Activated effector memory CD4-positive, alpha-beta T cell treated with anti-CD3 and anti-CD28 coated beads, Interleukin-2, amount 50 U/mL, for 16 hours (primary cell): ENCODE results near the gene AK8.
"Not testable (repeated sequence)": the region's sequence is repeated elsewhere in the genome, so short reads cannot be mapped to it uniquely, and the experiment has no call there.

ENCODE experiments used
- DNase-seq: peaks from one replicate; pipeline ENCODE4 v3.0.0-alpha.2; 2020

Gene AK8

DNA sequence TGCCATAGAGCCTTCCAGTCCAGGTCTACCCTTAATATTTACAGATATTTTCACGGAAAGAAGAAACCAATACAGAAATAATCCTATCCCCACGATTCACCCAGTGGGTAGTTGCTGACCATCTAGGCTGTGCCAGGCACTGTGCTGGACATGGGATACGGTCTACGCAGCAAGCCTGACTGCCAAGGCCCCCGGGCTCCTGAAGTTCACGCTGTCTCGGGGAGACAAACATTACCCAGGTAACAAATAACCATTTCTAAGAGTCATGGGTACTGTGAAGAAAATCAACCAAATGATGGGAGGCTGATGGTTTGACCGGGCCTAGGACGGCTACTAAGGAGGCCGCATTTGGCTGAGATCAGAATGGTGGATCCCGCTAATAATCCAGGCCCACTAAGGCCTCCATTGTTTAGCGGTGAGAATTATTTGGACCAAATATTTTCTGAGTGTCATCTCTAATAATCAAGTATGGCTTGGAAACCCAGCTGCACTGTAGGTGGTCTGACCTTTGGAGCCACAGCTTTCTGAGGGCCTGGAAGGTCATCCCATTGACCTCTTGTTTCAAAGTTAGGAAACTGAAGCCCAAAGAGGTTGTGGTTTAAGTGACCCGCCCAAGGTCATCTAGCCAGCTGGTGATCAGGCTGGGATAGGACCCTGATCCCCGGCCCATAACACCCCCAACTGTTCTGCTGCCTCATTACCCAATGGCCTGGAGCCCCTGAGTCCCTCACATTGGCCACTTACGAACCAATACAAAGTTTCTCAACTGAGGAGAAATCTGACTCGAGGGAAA lies 82.4 kb downstream of the AK8 start:
- DNase-seq = peak; percentile 30

DNA sequence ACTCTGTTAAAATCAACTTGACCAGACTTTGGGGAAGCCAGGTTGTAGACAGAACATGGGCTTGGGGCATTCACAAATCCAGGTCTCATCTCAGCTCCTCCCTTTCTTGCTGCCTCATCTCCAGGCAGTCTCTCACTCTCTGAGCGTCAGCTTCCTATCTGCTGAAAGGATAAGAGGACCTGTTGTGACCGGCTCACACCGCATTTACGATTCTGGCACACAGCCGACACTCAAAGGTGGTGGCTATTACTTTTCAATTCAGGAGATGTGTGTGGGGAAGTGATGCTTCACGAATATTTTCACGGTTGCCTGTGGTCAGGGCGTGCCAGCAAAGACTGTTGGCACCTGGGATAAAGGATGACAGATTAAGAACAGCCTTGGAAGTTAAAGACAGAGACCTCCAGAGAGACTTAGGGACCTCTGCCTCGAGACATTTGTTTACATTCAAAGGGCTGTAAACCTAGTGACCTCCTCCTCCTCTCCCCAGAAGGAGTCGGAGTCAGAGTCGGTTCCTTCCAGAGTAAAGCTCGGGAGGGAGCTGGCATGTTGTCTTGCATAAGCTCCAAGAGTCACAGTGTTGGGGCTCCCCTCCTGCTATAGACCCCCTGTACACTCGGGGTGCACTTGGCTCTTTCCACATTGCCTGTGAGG lies 83.2 kb downstream of the AK8 start:
- peak; percentile 30 for DNase-seq

DNA sequence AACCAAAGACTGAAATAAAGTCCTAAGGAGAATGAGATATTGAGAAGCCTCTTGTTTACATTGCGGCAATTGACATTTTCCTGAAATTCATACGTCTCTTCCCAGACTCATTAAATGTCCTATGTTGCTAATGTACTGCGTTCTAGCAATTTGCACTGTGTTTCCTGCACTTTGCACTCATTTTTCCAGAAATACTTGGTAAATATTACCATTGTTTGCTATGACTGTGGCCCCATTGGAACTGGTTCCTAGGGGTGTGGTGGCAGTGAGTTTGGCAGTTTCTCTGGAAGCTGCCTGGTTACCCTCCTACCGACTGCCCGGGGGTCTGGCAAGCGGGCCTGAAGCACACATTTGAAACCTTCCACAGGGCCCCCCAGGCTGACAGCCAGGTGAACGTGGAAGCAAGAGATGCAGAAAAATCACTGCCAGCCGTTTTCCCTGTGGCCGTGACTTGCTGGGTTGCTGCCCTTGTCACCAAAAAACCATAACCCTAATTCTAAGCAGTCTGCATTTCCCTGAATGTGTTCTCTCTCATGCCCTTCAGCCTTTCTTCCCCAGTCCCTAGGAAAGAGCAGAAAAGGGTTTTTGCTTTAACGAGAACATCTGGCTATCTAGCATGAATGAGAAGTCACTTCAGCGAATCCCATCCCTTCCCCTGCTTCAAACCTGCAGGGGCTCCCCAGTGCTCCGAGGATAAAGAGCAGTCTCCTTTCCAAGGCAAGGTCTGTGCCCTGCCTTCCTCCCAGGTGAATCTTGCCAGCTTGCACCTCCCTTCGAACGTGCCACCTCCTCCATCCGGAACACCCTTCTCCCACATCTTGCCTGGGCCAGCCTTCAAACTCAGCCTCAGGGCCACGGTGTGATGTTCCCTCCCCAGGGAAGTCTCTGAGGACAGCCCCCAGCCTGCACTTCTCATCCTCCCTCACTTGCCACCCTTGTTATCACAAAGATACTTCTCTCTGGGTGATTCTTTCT lies 84.2 kb downstream of the AK8 start:
- DNase-seq = peak; percentile 54

DNA sequence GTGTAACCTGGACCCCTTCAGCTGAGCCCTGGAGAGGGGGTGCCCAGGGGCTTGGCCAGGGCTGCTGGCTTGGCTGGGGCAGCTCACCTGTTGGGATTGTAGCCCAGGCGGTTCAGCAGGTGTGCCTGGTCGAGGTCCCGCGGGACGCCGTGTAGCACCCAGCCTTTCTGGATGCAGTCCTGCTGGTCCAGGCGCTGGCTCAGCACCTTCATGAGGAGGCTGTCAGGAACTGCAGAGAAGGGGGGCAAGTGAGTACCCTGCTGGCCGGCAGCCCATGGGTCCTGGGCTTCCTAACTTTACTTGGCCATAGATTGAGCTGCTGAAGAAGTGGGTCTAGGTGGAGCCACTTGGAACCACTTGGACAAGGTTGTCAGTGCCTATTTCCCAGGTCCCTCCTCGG lies 85.5 kb downstream of the AK8 start:
- peak; percentile 58 for DNase-seq

DNA sequence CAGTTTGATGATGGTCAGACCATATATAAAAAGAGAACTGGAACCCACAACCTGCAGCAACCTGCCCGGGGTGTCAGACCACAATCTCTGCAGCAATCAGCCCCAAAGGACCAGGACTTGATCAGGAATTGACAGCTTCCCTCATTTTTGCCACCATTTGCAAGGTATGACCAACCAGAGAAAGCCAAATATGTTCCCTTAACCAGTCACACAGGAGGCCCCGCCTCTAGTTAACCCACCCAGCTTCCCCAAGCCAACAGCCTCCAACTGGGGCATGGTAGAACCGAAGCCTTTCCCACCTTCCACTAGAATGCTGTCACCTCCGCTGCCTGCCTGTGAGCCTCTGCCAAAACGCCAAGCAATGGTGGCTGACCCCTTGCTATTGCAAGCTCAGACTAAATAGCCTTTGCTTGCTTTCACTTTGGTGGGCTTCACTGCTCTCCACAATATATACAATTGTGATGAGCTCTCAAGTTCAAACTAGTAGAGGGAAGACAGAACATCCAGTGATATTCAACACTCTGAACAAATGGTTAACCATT lies 86.3 kb downstream of the AK8 start:
- peak; percentile 41 for DNase-seq

DNA sequence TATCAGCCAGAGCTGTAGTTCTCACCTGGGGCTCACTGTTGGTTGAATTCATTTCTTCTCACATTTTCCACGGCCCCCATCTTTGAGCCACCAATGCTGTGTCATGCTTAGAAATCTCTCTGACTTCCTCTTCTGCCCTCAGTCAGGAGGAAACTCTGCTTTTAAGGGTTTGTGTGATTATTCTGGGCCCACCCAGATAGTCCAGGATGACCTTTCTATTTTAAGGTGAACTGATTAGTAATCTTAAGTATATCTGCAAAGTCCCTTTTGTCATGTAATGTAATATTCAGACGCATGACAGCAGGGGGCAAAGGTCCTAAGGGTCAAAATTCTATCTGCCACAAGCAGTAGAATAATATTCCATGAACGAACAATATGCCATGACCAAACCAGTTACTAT lies 88.4 kb downstream of the AK8 start:
- DNase-seq = no peak

DNA sequence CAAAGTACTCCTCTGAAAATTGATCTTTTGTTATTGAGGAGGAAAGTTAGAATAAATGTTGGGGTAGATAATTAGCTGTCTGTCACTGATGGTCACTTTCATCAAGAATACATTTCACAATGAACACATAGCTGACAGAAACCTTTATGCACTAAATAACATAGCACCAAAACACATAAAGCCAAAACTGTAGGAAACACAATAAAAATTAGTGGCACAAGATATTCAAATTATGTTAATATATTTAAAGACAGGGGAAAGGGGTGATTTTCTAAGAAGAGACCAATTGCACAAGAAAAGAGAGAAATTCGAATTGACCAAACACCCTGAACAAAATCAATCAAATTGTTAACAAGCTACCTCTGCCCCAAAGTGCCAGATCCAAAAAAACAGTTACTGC lies 89.7 kb downstream of the AK8 start:
- DNase-seq = no peak

DNA sequence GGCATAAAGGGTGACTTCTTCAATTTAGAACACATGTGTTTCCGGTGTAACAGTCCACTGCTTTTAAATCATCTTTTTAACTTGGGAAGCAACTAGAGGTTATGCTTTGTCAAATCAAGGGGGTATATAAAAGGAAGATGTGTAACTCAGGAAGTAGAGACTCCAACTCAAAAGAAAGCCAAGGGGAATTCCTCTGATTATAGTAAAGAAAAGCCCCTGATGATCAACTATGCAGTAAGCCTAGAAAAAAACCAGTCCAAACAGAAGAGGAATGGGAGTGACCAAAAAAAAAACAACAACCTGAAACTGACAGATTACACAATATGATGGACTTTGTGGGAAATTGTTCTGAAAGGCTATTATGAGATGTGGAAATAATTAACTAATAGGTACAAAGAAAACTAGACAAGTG lies 90.3 kb downstream of the AK8 start:
- DNase-seq = no peak

DNA sequence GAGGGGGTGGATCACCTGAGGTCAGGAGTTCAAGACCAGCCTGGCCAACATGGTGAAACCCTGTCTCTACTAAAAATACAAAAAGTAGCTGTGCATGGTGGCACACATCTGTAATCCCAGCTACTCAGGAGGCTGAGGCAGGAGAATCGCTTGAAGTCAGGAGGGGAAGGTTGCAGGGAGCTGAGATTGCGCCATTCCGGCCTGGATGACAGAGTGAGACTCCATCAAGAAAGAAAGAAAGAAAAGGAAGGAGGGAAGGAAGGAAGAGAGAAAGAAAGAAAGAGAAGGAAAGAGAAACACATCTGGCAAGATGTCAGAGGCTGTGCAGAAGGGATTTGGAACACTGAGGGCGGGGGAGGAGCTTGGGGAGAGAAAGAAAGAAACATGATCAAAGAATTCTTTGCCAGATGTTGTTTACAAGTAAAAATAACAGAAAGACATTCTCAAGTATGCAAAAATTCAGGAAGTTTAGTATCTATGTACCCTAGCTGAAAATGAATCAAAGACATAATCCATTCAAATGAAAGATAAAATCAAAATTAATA lies 93.7 kb downstream of the AK8 start:
- no peak for DNase-seq

DNA sequence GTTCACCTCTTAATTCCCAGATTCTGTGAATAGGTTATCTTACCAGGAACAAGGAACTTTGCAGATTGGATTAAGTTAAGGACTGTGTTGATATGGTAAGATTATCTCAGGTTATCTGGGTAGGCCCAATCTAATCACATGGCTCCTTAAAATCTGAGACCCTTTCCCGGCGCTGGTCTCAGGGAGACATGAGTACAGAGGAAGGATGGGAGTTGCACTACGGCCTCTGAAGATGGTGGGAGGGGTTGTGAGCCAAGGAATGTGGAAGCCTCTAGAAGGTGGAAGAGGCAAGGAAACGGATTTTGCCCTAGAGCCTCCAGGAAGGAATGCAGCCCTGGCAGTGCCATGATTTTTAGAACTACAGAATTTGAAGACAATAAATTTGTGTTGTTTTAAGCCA lies 95.1 kb downstream of the AK8 start:
- no peak for DNase-seq

DNA sequence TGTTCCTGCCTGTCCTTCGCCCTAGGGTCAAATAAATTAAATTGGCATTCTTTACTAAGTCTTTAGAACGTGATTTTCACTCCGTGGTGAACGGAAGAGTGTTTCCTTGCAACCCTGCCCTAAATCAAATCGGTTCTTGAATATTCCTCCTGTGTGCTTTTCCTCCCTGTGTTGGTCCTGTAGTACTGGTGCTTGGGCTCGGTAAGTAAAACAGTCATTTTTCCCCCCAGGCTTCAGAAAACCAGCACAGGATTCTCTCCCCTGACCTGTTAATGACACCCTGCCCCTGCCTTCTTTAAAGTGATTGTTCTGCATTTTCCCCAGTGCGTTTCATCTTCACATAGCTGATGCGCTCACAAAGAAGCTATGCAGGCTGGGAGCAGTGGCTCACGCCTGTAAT lies 96.0 kb downstream of the AK8 start:
- DNase-seq = no peak

DNA sequence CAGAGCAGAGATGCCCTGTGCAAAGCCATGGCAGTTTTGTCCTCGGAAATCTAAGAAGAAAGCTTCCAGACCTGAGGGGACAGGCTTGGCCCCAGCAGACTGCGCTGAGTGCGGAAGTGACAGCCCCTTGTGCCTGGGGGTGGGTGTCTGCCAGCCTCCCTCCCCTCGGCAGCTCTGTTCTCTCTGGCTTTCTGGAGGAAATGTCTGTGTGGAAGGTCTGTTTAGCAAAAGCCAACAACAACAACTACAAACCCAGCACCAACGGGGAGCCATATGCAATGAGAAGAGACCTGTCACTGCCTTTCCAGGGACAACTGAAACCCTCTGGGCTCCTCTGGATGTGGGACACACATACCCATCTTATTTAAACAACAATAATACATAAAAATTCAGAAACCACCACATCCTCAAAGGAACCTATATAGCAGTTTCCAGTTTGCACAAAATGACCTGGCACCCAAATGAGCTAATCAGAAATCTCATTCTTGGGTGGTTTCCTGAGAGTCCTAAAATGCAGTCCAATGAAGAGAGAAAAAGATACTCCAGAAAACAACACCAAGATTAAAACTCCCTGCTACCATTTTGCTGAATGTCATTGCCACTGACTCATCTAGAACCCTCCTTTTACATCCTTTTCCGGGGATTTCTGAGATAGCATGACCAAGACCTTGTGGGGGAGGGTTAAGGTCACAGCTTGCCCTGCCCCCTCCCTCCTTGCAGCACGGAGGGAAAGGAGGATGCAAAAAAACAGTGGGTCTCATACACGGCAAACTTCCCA lies 97.7 kb downstream of the AK8 start:
- DNase-seq = no peak

DNA sequence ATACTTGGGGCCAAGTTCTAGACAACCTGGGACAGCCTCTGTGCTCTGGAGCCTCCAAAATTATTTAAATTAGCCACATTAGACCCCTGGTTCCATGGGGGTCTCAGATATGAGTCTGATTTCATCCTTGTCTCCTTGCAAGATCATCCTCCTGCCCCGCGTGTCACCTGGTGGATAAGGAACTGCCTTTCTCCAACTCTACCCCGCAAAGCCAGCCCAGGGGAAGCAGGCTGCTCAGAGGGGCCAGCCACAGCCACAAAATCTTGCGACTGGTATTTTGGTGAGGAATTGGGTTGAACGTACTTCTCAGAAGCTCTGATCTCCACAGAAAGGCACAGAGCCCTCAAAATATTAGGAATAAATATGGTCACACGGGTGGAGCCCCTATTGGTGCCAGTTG lies 101.2 kb downstream of the AK8 start:
- DNase-seq = no peak

DNA sequence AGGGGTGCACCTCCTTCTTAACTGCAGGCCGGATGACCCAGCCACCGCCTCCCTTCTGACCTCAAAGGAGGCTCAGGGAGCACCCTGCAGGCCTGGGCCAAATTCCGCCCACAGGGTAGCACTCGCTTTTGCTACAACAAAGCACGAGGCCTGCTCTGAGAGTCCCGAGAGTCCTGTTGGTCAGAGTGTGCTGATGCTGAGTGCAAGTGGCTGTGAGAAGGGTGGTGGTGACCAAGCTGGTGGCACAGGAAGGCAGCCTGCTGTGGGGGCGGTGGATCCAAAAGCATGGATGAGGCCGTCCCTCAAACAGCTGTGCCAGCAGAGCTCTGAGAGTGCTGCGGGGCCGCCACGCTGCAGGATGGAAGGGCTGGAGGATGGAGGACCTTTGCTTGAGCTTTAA lies 101.8 kb downstream of the AK8 start:
- DNase-seq = no peak

DNA sequence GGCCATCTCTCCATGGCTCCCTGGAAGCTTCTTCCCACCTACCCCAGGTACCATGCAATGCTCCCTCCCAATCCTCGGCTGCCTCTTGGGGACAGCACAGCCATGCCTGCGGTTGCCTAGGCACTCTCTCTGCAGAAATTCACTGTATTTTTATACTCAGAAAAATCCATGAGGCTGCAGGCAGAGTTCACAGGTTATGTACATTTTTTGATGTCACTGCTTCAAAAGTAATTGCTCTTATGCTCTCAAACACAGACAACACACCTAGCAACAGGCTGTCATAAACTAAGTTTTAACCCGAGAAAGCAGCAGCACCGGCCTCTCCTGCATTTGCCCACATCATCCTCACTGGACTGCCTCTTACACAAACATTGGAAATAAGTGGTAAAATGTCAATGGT lies 102.4 kb downstream of the AK8 start:
- DNase-seq = no peak

DNA sequence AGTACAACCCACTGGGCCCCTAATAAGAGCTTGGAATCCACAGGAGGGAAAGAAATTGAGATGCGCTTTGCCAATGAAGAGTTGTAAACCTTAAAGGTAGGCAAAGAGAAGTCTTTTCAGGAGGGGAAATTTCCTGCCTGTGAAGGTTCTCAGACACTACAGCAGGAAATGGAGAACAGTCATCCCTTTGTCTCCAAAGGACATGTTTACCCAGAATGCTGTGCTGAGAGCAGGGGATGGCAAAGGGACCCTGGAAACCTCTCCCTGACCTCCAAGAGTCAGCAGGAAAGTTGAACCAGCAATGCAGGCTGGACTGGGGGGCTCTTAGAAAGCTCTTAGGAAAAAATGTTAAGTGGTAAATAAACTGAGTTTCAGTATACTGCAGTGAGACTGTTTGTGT lies 103.2 kb downstream of the AK8 start:
- DNase-seq = no peak

DNA sequence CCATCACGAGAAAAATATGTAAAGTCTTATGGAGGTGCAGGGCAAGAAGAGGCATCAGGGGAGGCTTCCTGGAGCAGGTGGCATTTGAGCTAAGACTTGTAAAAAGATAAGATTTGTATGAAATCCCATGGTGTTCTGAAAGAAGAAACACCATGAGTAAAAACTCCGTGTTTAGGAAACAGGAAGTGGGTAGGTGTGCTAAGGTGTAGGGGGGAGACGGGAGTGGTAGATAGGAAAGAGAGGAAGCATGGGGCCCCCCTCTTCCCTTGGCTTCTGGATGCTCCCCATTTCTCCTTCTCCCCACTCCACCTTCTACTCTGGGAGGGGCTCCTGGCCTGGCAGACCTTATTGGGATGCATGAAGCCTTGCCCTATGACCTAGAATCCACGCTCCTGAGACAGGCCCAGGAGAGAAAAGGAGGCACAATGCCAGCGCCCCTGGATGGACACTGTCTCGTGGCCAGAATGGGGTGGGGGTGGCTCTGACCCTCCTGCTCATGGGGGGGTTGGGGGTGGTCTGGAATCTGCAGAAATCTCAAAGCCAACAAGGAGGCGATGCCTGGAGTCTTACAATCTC lies 104.2 kb downstream of the AK8 start:
- no peak for DNase-seq

DNA sequence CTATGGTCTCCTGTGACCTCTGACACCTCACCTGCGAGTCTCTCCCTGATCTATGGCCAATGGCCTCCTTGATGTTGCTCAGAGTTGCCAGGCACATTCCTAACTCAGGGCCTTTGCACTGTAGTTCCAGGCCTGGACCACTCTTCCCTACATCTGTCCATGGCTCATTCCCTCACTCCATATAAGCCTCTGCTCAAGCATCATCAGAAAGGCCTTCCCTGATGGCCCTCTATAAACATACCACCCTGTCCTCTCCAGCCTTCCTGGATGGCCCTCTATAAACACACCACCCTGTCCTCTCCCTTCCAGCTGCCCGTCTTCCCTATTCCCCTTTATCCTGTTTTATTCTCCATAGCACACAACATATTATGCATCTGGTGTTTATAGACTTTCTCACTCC lies 105.0 kb downstream of the AK8 start:
- DNase-seq = no peak

DNA sequence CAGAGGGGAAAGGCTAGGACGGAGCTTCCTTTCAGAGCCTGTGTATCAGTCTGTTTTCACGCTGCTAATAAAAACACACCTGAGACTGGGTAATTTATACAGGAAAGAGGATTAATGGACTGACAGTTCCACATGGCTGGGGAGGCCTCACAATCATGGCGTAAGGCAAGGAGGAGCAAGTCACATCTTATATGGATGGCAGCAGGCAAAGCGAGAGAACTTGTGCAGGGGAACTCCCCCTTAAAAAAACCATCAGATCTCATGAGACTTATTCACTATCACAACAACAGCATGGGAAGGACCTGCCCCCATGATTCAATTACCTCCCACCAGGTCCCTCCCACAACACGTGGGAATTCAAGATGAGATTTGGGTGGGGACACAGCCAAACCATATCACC lies 106.3 kb downstream of the AK8 start:
- not testable (repeated sequence) for DNase-seq

DNA sequence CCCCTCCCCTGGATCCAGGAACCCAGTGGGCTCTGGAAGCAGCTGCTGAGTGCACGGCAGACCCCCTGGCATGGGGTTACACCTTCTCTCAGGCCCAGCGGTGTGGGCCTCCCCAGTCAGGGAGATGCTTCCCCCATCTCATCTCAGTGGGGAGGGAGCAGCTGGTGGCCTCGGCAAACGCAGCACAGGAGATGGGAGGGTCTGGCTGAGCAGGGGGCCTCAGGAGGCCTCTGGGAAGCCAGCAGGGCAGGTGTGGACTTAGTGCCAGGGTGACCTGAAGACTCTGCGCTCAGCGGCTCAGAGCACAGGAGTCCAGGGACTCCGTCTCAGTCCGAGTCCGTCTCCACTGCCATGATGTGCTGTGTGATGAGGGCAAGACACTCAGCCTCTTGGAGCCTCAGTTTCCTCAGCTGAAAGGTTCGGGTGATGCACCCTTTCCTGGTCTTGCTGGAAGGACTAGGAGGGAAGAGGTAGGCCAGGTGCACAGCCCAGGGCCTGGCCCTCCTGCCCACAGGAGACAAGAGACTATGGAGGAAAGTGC lies 107.2 kb downstream of the AK8 start:
- no peak for DNase-seq
